IPS-20b (cell line): ENCODE measurements around the gene TAF1L.
"Not testable (repeated sequence)": the region's sequence is repeated elsewhere in the genome, so short reads cannot be mapped to it uniquely, and the experiment has no call there.

Experiments
- H3K27ac ChIP-seq: one replicate; pipeline ENCODE4 v1.5.1; 2013; ENCODE audit warnings: low read length
- H3K27me3 ChIP-seq: 2 replicates; pipeline ENCODE4 v1.6.1; 2013; ENCODE audit warnings: mild to moderate bottlenecking, low read length, inconsistent platforms; ENCODE audit not compliant: insufficient read depth
- H3K36me3 ChIP-seq: 2 replicates; pipeline ENCODE4 v1.6.1; 2013; ENCODE audit warnings: low read depth, mild to moderate bottlenecking, inconsistent platforms, low read length, moderate library complexity; ENCODE audit not compliant: insufficient read depth
- H3K4me1 ChIP-seq: 2 replicates; pipeline ENCODE4 v1.6.1; 2013; ENCODE audit warnings: mild to moderate bottlenecking, control low read depth, inconsistent platforms, low read length, moderate library complexity; ENCODE audit not compliant: insufficient read depth
- H3K4me3 ChIP-seq: 2 replicates; pipeline ENCODE4 v1.5.1; 2013; ENCODE audit warnings: mild to moderate bottlenecking, low read length, inconsistent platforms
- H3K9ac ChIP-seq: 2 replicates; pipeline ENCODE4 v1.6.1; 2013; ENCODE audit warnings: low read depth, mild to moderate bottlenecking, inconsistent platforms, low read length, moderate library complexity
- H3K9me3 ChIP-seq: 2 replicates; pipeline ENCODE4 v1.6.1; 2013; ENCODE audit warnings: mild to moderate bottlenecking, low read depth, low read length, inconsistent platforms; ENCODE audit not compliant: insufficient read depth

Gene TAF1L

GRCh38 chr9:32627394-32627954 is 8.0 kb downstream of the TAF1L start:
- Histone ChIP-seq H3K27me3 (no peaks in the 10 kb centered on the region), H3K4me3 (no peak overlapping the region), H3K9ac (no peak overlapping the region), H3K27ac (no peak overlapping the region), H3K4me1 (no peaks in the 10 kb centered on the region; the same call in 1 of the 2 replicates), H3K36me3 (no peaks in the 10 kb centered on the region), H3K9me3 (no peaks in the 10 kb centered on the region)

GRCh38 chr9:32625320-32625719 is 10.1 kb downstream of the TAF1L start:
- no peak overlapping the region for H3K27ac ChIP-seq
- no peaks in the 10 kb centered on the region; the same call in 1 of the 2 replicates for H3K4me1 ChIP-seq
- no peak overlapping the region for H3K9ac ChIP-seq
- H3K36me3 ChIP-seq = no peaks in the 10 kb centered on the region
- no peaks in the 10 kb centered on the region for H3K9me3 ChIP-seq
- no peak overlapping the region for H3K4me3 ChIP-seq
- H3K27me3 ChIP-seq = no peaks in the 10 kb centered on the region

- Histone ChIP-seq H3K27ac (no peak overlapping the region), H3K4me1 (no peaks in the 10 kb centered on the region), H3K27me3 (no peaks in the 10 kb centered on the region; the same call in 1 of the 2 replicates), H3K9ac (no peak overlapping the region), H3K4me3 (no peak overlapping the region), H3K36me3 (no peaks in the 10 kb centered on the region), H3K9me3 (no peaks in the 10 kb centered on the region)
Observed at GRCh38 chr9:32622948-32623347, 12.5 kb downstream of the TAF1L start.

- Histone ChIP-seq H3K36me3 (no peaks in the 10 kb centered on the region), H3K27ac (no peak overlapping the region), H3K9ac (no peak overlapping the region), H3K27me3 (no peaks in the 10 kb centered on the region; the same call in 1 of the 2 replicates), H3K4me1 (no peaks in the 10 kb centered on the region), H3K4me3 (no peak overlapping the region), H3K9me3 (no peaks in the 10 kb centered on the region)
Observed at GRCh38 chr9:32618261-32618660, 17.2 kb downstream of the TAF1L start.

- Histone ChIP-seq H3K4me1 (no peaks in the 10 kb centered on the region), H3K36me3 (no peaks in the 10 kb centered on the region), H3K27me3 (no peaks in the 10 kb centered on the region), H3K9me3 (peaks cover 5% of the 10 kb centered on the region; the same call in 1 of the 2 replicates), H3K27ac (no peak overlapping the region), H3K4me3 (no peak overlapping the region), H3K9ac (no peak overlapping the region)
Observed at GRCh38 chr9:32606811-32607210, 28.7 kb downstream of the TAF1L start.

GRCh38 chr9:32603914-32604852 is 31.3 kb downstream of the TAF1L start:
- no peaks in the 10 kb centered on the region for H3K27me3 ChIP-seq

GRCh38 chr9:32599021-32599420 is 36.4 kb downstream of the TAF1L start:
- not testable (repeated sequence) for H3K9me3 ChIP-seq, H3K27ac ChIP-seq, H3K36me3 ChIP-seq, H3K9ac ChIP-seq, H3K27me3 ChIP-seq, H3K4me1 ChIP-seq, H3K4me3 ChIP-seq

More at GRCh38 chr9:32603914-32604852, 31.3 kb downstream of the TAF1L start:
- H3K9me3 ChIP-seq = peaks cover 5% of the 10 kb centered on the region; the same call in 1 of the 2 replicates
- H3K4me1 ChIP-seq = no peaks in the 10 kb centered on the region
- no peaks in the 10 kb centered on the region for H3K36me3 ChIP-seq
- no peak overlapping the region for H3K4me3 ChIP-seq
- H3K27ac ChIP-seq = no peak overlapping the region
- no peak overlapping the region for H3K9ac ChIP-seq

GRCh38 chr9:32596936-32597335 is 38.5 kb downstream of the TAF1L start:
- H3K27me3 ChIP-seq = no peaks in the 10 kb centered on the region
- no peaks in the 10 kb centered on the region for H3K36me3 ChIP-seq
- H3K9me3 ChIP-seq = no peaks in the 10 kb centered on the region
- no peak overlapping the region for H3K9ac ChIP-seq
- H3K4me1 ChIP-seq = no peaks in the 10 kb centered on the region
- H3K4me3 ChIP-seq = no peak overlapping the region
- no peak overlapping the region for H3K27ac ChIP-seq

- H3K27me3 ChIP-seq = no peaks in the 10 kb centered on the region
Observed at GRCh38 chr9:32596096-32596865, 39.2 kb downstream of the TAF1L start.

GRCh38 chr9:32590898-32591297 is 44.6 kb downstream of the TAF1L start:
- Histone ChIP-seq H3K4me1 (no peaks in the 10 kb centered on the region), H3K9me3 (no peaks in the 10 kb centered on the region), H3K27ac (no peak overlapping the region), H3K36me3 (no peaks in the 10 kb centered on the region), H3K9ac (no peak overlapping the region), H3K4me3 (no peak overlapping the region), H3K27me3 (no peaks in the 10 kb centered on the region)

More at GRCh38 chr9:32596096-32596865, 39.2 kb downstream of the TAF1L start:
- Histone ChIP-seq H3K9me3 (no peaks in the 10 kb centered on the region), H3K4me1 (no peaks in the 10 kb centered on the region), H3K9ac (no peak overlapping the region), H3K4me3 (no peak overlapping the region), H3K36me3 (no peaks in the 10 kb centered on the region), H3K27ac (no peak overlapping the region)

GRCh38 chr9:32590476-32590875 is 45.0 kb downstream of the TAF1L start:
- no peaks in the 10 kb centered on the region for H3K36me3 ChIP-seq
- H3K27me3 ChIP-seq = no peaks in the 10 kb centered on the region
- H3K4me1 ChIP-seq = no peaks in the 10 kb centered on the region
- no peak overlapping the region for H3K27ac ChIP-seq
- H3K4me3 ChIP-seq = no peak overlapping the region
- no peaks in the 10 kb centered on the region for H3K9me3 ChIP-seq
- H3K9ac ChIP-seq = no peak overlapping the region
